ENCODE data around the gene TTLL9.

GRCh38 chr20:31869673-31869941 is 827 bp upstream of the TTLL9 start:
- TF ChIP-seq CTCF (IDR thresholded peaks at IDR 0.05) (no peak), POLR2A (IDR thresholded peaks at IDR 0.05) (no peak), EP300 (IDR thresholded peaks at IDR 0.05) (no peak)
